Heart left ventricle (tissue), 16 donors: ENCODE results near the gene SSUH2. TPM values are rescaled to one million over a fixed set of nuclear protein-coding genes. Genes with fewer than 3 reads are reported as not detected.
"Not testable (repeated sequence)": the region's sequence is repeated elsewhere in the genome, so short reads cannot be mapped to it uniquely, and the experiment has no call there.

Experiments
- ATAC-seq, 4 donors: fragments of 200-7000 bp; cut with Tn5 transposase; one replicate each; pipeline ENCODE4 v1.9.1; 2020 to 2022; ENCODE audit warnings: moderate library complexity in 4 of 4, mild to moderate bottlenecking in 3 of 4, moderate number of reproducible peaks in 1 of 4
- DNase-seq, 5 donors: peaks; one replicate each; pipeline ENCODE4 v3.0.0-alpha.2; 2020
- H3K27ac ChIP-seq, 12 donors: fragments of 200-600 bp; sonication (generic) in 4 of 12; one replicate each; pipeline versions ENCODE4 v1.5.0 to v1.8.0; 2016 to 2022; ENCODE audit warnings: mild to moderate bottlenecking in 2 of 12
- H3K27me3 ChIP-seq, 9 donors: fragments of 200-600 bp; sonication (generic) in 2 of 9; one replicate each; pipeline versions ENCODE4 v1.5.1 to v1.8.0; 2016 to 2022; ENCODE audit warnings: mild to moderate bottlenecking in 3 of 9
- H3K36me3 ChIP-seq, 9 donors: fragments of 200-600 bp; sonication (generic) in 2 of 9; one replicate each; pipeline versions ENCODE4 v1.5.0 to v1.8.0; 2018 to 2022; ENCODE audit warnings: mild to moderate bottlenecking in 2 of 9
- H3K4me1 ChIP-seq, 12 donors: fragments of 200-600 bp; sonication (generic) in 4 of 12; one replicate each; pipeline versions ENCODE4 v1.5.0 to v1.8.0; 2016 to 2022; ENCODE audit warnings: mild to moderate bottlenecking in 3 of 12
- H3K4me3 ChIP-seq, 12 donors: fragments of 200-600 bp; sonication (generic) in 4 of 12; one replicate each; pipeline versions ENCODE4 v1.5.0 to v1.8.0; 2017 to 2022; ENCODE audit warnings: mild to moderate bottlenecking in 9 of 12, moderate library complexity in 4 of 12
- H3K9me3 ChIP-seq, 12 donors: fragments of 200-600 bp; sonication (generic) in 4 of 12; one replicate each; pipeline versions ENCODE4 v1.5.0 to v1.8.0; 2016 to 2022; ENCODE audit warnings: mild to moderate bottlenecking in 1 of 12
- POLR2A ChIP-seq, 2 donors: fragments of 450-650 bp; IDR thresholded peaks; one replicate each; pipeline ENCODE4 v1.6.1; 2017; ENCODE audit warnings: antibody characterized with exemption in 2 of 2, mild to moderate bottlenecking in 2 of 2, moderate library complexity in 2 of 2
- WGBS, 4 donors: extraction: QIAGEN DNeasy Blood & Tissue Kit in 2 of 4; methylation state at CpG; one replicate each; pipeline versions ENCODE4 v1.1.5 to v1.1.7; 2013 to 2018; 5-methylcytosine and 5-hydroxymethylcytosine counted together
- intact Hi-C, 10 donors: fragments of 100-400 bp; cut with DNase I; formaldehyde crosslinking; loops; one replicate each; pipeline versions ENCODE4 v1.11.1 to v1.14.2; 2022
- polyA plus RNA-seq, 2 donors: library from polyadenylated mRNA; stranded (reverse); fragments of 200-250 nt; gene quantifications; one replicate each; pipeline ENCODE4 v1.2.3, GENCODE V29; 2013
- total RNA-seq, 9 donors: library from RNA; depleted of rRNA in 2 of 9; stranded (reverse); fragments of >200 nt in 2 of 9; fragmentation: NEBNext Ultra II Directional in 3 of 9; extraction: Animal tissue kit (Norgen Biotek cat#: 25700) in 3 of 9; gene quantifications; one replicate each; pipeline versions ENCODE4 v1.1.0 to v1.2.4, GENCODE V29; 2016 to 2023
- TF ChIP-seq, protein P1 (sequence below), 12 donors: fragments of 200-600 bp; sonication (generic) in 4 of 12; IDR thresholded peaks; one replicate each; pipeline versions ENCODE4 v1.5.0 to v1.8.0; 2018 to 2022; ENCODE audit warnings: antibody characterized with exemption in 12 of 12, mild to moderate bottlenecking in 5 of 12
- donor health status: ischemic (EF 13 %, LVEDD 7.1; RV severe dilation, severe dysfunction).
- donor health status: healthy with polysubstance abuse.
- donor health status: DM: no; HTN: yes; CAD: no.
- donor health status: DM: no; HTN: no; CAD: no.
- donor health status: ischemic (EF 25% LVEDD 6.9; RV normal size, moderate dysfunction).
- donor health status: ischemic (EF 25% LVEDD 5.7; RV mildly dilated, moderate dysfunction).
- donor health status: healthy.
- donor health status: DM: yes; HTN: yes; CAD: no.
- donor health status: ischemic (EF 35%, LVEDD 5.7; RV mildly dilated, moderate dysfunction).
- donor health status: nonischemic (EF 11% LVEDD 7.7; RV severe dilation, severe dysfunction).
- donor health status: DM: yes; HTN: yes; CAD: no.
- donor health status: PGD.
- donor health status: ischemic (EF 29% LVEDD 5.4; RV normal size, mild dysfunction).
- donor health status: nonischemic (EF 23%, LVEDD 6.1; RV moderate dilation, normal function).

Gene SSUH2
- total and polyA plus RNA-seq, 11 donors, result 0.33 to 5.3 (median 1.3) TPM; not detected in 1

- Histone ChIP-seq H3K9me3 (no peaks in the 10 kb centered on the region), H3K27me3 (peaks cover 0 to 3% (median 0%) of the 10 kb centered on the region in 9 donors), H3K4me1 (peaks cover 0 to 4% (median 0%) of the 10 kb centered on the region in 12 donors), H3K27ac (no peak overlapping the region), H3K36me3 (no peaks in the 10 kb centered on the region), H3K4me3 (no peak overlapping the region)
- DNase-seq (no peak), ATAC-seq (no peak)
- TF ChIP-seq POLR2A (IDR thresholded peaks at IDR 0.05), result no peak
- TF ChIP-seq, protein P1, sequence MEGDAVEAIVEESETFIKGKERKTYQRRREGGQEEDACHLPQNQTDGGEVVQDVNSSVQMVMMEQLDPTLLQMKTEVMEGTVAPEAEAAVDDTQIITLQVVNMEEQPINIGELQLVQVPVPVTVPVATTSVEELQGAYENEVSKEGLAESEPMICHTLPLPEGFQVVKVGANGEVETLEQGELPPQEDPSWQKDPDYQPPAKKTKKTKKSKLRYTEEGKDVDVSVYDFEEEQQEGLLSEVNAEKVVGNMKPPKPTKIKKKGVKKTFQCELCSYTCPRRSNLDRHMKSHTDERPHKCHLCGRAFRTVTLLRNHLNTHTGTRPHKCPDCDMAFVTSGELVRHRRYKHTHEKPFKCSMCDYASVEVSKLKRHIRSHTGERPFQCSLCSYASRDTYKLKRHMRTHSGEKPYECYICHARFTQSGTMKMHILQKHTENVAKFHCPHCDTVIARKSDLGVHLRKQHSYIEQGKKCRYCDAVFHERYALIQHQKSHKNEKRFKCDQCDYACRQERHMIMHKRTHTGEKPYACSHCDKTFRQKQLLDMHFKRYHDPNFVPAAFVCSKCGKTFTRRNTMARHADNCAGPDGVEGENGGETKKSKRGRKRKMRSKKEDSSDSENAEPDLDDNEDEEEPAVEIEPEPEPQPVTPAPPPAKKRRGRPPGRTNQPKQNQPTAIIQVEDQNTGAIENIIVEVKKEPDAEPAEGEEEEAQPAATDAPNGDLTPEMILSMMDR (IDR thresholded peaks at IDR 0.05), result no peak
- whole genome bisulfite sequencing, 4 donors, result 83 to 97% (median 90%) methylated on average over 6 to 22 of the region's 22 CpGs
- intact Hi-C loops, result no loop called here
Measured at GRCh38 chr3:8681349-8681748, 36.8 kb upstream of the SSUH2 start.

DNA sequence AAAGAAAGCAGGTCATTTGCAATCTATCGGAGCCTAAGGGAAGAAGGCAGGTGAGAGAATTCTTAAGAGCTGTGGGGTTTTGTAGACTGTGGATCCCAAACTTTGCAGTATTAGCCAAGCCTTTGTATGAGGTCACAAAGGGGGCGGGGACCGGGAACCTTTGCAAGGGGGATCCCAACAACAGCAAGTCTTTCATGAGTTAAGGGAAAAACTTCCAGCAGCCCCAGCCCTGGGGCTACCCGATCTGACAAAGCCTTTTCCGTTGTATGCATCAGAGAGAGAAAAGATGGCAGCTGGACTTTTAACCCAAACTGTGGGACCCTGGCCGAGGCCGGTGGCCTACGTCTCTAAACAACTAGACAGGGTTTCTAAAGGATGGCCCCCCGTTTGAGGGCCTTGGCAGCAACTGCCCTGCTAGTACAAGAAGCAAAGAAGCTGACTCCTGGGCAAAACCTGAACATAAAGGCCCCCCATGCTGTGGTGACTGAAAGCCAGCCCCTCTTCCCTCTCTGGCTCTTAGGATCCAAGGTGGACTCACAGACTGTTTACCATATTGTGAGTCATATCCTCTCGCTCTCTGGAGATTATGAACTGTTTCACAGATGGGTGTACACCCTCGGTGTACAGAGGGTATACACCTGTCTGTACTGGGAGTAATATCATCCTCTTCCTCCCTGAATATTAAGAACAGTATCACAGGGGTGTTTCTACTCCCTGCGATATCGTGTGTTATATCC is 35.4 kb upstream of the SSUH2 start:
- intact Hi-C loops, H3K27ac ChIP-seq: not testable (repeated sequence)

DNA sequence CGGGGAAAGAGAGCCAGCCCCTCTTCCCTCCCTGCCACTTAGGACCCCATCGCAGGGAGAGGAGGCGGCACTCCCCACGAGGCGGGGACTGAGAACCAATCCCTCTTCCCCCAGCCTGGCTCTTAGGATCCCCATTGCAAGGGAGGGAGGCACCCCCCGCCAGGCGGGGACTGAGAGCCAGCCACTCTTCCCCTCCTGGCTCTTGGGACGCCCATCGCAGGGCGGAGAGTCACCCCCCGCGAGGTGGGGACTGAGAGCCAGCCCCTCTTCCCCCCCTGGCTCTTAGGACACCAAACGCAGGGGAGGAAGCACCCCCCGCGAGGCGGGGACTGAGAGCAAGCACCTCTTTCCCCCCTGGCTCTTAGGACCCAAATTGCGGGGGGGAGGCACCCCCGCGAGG is 34.2 kb upstream of the SSUH2 start:
- Histone ChIP-seq H3K27me3 (peaks cover 0 to 3% (median 0%) of the 10 kb centered on the region in 9 donors), H3K27ac (no peak overlapping the region), H3K36me3 (no peaks in the 10 kb centered on the region), H3K9me3 (no peaks in the 10 kb centered on the region), H3K4me3 (peak overlapping the region in 1 of 12 donors; percentile 8), H3K4me1 (peaks cover 0 to 4% (median 0%) of the 10 kb centered on the region in 12 donors)
- TF ChIP-seq, protein P1 (IDR thresholded peaks at IDR 0.05), result no peak
- no peak for TF ChIP-seq POLR2A (IDR thresholded peaks at IDR 0.05)
- 20 to 39% (median 33%) methylated on average over 2 to 17 of the region's 19 CpGs; no CpG with 5 or more reads in 1 of the 4 donors for WGBS, 4 donors
- no peak for DNase-seq
- ATAC-seq, result no peak
- intact Hi-C loops, result no loop called here

More for the DNA sequence above, 35.4 kb upstream of the SSUH2 start:
- DNase-seq, H3K36me3 ChIP-seq, H3K4me3 ChIP-seq, H3K27me3 ChIP-seq, ATAC-seq, H3K4me1 ChIP-seq, H3K9me3 ChIP-seq: not testable (repeated sequence)
- 58 to 74% (median 62%) methylated on average over 12 to 13 of the region's 13 CpGs for WGBS, 4 donors

GRCh38 chr3:8677258-8677657 is 32.7 kb upstream of the SSUH2 start:
- H3K9me3 ChIP-seq, DNase-seq, H3K4me3 ChIP-seq, H3K36me3 ChIP-seq, H3K27ac ChIP-seq, H3K27me3 ChIP-seq, intact Hi-C loops, H3K4me1 ChIP-seq, ATAC-seq: not testable (repeated sequence)
- 77 to 90% (median 86%) methylated on average over 5 to 6 of the region's 6 CpGs for WGBS, 4 donors

DNA sequence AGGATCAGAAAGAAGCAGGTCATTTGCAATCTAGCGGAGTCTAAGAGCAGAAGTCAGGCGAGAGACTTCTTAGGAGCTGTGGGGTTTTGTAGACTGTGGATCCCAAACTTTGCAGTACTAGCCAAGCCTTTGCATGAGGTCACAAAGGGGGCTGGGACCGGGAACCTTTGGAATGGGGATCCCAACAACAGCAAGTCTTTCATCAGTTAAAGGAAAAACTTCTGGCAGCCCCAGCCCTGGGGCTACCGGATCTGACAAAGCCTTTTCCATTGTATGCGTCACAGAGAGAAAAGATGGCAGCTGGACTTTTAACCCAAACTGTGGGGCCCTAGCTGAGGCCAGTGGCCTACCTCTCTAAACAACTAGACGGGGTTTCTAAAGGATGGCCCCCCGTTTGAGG is 31.0 kb upstream of the SSUH2 start:
- not testable (repeated sequence) for H3K4me3 ChIP-seq

More for the DNA sequence above, 31.0 kb upstream of the SSUH2 start:
- H3K27ac ChIP-seq, H3K4me1 ChIP-seq, DNase-seq, H3K27me3 ChIP-seq, H3K36me3 ChIP-seq, intact Hi-C loops, H3K9me3 ChIP-seq, ATAC-seq: not testable (repeated sequence)
- WGBS, 4 donors, result 92 to 93% (median 92%) methylated on average over 7 of the region's 7 CpGs
